ENCODE results near the gene CD8B. TPM values are rescaled to one million over a fixed set of nuclear protein-coding genes. Genes with fewer than 3 reads are reported as not detected.

Gene CD8B
- total and polyA plus RNA-seq, 2 of the 13 experiments (the other 11 are each of a cell fraction or from before 2014, with no cell fraction given), result 0.04 TPM; not detected in 1

DNA sequence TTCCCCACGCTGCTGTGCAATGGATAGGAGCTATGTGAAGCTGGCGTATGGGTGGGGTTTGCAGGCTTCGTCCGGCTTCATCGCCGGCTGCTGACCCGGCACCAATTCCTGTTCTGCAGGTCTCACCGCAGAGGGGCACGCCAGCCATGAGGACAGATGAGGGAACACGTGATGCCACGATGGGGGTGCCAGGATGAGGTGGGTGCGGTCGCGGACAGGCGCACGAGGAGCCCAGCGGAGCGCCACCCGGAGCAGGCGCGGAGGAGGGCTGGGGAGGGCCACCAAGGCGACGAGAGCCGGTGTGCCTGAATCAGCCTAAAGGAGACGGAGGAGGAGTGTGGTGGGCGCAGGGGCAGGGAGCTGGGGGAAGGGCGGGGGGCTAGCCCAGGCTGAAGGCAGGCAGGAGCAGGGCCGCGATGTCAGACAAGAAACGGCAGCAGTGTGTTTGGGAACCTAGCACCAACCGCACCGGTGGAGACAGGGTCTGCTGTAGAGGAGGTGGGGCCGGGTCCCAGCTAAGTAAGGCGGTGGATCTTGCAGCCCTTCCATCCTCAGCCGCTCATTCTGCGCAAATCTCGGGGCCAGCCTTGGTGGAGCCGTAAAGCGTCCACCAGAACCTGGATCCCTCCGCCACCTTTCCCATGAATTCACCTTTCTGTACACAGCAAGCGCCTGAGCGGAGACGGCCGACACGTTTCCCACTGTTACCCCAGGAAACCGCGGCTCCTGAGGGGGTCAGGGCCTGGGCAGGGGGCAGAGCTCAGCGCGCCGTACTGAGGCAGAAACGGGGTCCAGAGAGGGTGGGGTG lies 54.0 kb downstream of the CD8B start (continued):
- TF ChIP-seq ZNF256 (CRISPR knock-in tag; conservative IDR thresholded peaks at IDR 0.05), result no peak
- TF ChIP-seq ATF7-NPFF (CRISPR knock-in tag; IDR thresholded peaks at IDR 0.05; ENCODE audit: low read depth), result peak; percentile 67; the same call in 1 of the 2 replicates
- TF ChIP-seq SRY (CRISPR knock-in tag; IDR thresholded peaks at IDR 0.05), result no peak; the same call in 1 of the 2 replicates
- no peak for TF ChIP-seq ZSCAN9 (CRISPR knock-in tag; IDR thresholded peaks at IDR 0.05; ENCODE audit: borderline replicate concordance)
- TF ChIP-seq, protein P1, sequence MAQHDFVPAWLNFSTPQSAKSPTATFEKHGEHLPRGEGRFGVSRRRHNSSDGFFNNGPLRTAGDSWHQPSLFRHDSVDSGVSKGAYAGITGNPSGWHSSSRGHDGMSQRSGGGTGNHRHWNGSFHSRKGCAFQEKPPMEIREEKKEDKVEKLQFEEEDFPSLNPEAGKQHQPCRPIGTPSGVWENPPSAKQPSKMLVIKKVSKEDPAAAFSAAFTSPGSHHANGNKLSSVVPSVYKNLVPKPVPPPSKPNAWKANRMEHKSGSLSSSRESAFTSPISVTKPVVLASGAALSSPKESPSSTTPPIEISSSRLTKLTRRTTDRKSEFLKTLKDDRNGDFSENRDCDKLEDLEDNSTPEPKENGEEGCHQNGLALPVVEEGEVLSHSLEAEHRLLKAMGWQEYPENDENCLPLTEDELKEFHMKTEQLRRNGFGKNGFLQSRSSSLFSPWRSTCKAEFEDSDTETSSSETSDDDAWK (CRISPR knock-in tag; IDR thresholded peaks at IDR 0.05), result no peak
- TF ChIP-seq, protein P2, sequence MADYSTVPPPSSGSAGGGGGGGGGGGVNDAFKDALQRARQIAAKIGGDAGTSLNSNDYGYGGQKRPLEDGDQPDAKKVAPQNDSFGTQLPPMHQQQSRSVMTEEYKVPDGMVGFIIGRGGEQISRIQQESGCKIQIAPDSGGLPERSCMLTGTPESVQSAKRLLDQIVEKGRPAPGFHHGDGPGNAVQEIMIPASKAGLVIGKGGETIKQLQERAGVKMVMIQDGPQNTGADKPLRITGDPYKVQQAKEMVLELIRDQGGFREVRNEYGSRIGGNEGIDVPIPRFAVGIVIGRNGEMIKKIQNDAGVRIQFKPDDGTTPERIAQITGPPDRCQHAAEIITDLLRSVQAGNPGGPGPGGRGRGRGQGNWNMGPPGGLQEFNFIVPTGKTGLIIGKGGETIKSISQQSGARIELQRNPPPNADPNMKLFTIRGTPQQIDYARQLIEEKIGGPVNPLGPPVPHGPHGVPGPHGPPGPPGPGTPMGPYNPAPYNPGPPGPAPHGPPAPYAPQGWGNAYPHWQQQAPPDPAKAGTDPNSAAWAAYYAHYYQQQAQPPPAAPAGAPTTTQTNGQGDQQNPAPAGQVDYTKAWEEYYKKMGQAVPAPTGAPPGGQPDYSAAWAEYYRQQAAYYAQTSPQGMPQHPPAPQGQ (CRISPR knock-in tag; IDR thresholded peaks at IDR 0.05; ENCODE audit: borderline replicate concordance), result no peak
- peak; percentile 93 for TF ChIP-seq HNRNPLL (IDR thresholded peaks at IDR 0.05; ENCODE audit: low read depth, low read length, poor library complexity, severe bottlenecking)
- TF ChIP-seq GZF1 (CRISPR knock-in tag; IDR thresholded peaks at IDR 0.05), result 0 out of 2 replicates have a peak, but pooled peaks have one; percentile 67
- TF ChIP-seq, protein P3, sequence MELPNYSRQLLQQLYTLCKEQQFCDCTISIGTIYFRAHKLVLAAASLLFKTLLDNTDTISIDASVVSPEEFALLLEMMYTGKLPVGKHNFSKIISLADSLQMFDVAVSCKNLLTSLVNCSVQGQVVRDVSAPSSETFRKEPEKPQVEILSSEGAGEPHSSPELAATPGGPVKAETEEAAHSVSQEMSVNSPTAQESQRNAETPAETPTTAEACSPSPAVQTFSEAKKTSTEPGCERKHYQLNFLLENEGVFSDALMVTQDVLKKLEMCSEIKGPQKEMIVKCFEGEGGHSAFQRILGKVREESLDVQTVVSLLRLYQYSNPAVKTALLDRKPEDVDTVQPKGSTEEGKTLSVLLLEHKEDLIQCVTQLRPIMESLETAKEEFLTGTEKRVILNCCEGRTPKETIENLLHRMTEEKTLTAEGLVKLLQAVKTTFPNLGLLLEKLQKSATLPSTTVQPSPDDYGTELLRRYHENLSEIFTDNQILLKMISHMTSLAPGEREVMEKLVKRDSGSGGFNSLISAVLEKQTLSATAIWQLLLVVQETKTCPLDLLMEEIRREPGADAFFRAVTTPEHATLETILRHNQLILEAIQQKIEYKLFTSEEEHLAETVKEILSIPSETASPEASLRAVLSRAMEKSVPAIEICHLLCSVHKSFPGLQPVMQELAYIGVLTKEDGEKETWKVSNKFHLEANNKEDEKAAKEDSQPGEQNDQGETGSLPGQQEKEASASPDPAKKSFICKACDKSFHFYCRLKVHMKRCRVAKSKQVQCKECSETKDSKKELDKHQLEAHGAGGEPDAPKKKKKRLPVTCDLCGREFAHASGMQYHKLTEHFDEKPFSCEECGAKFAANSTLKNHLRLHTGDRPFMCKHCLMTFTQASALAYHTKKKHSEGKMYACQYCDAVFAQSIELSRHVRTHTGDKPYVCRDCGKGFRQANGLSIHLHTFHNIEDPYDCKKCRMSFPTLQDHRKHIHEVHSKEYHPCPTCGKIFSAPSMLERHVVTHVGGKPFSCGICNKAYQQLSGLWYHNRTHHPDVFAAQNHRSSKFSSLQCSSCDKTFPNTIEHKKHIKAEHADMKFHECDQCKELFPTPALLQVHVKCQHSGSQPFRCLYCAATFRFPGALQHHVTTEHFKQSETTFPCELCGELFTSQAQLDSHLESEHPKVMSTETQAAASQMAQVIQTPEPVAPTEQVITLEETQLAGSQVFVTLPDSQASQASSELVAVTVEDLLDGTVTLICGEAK (IDR thresholded peaks at IDR 0.05), result no peak
- TF ChIP-seq, protein P3 (CRISPR knock-in tag; IDR thresholded peaks at IDR 0.05), result no peak
- TF ChIP-seq ZNF207 (IDR thresholded peaks at IDR 0.05; ENCODE audit: borderline replicate concordance), result no peak
- TF ChIP-seq ZFY (CRISPR knock-in tag; IDR thresholded peaks at IDR 0.05), result peak; percentile 2; the same call in 1 of the 2 replicates
- TF ChIP-seq, protein P4, sequence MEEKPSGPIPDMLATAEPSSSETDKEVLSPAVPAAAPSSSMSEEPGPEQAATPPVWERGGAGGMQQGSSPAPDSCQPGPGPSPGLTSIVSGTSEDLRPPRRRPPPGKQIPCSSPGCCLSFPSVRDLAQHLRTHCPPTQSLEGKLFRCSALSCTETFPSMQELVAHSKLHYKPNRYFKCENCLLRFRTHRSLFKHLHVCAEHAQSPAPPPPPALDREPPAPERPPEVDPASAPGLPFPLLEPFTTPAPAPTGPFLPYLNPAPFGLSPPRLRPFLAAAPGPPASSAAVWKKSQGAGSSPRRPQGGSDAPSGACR (CRISPR knock-in tag; IDR thresholded peaks at IDR 0.05), result peak; percentile 75
- no peak for TF ChIP-seq ZNF674 (CRISPR knock-in tag; IDR thresholded peaks at IDR 0.05; ENCODE audit: low read depth)
- TF ChIP-seq, protein P5, sequence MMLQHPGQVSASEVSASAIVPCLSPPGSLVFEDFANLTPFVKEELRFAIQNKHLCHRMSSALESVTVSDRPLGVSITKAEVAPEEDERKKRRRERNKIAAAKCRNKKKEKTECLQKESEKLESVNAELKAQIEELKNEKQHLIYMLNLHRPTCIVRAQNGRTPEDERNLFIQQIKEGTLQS (CRISPR knock-in tag; IDR thresholded peaks at IDR 0.05), result 0 out of 2 replicates have a peak, but pooled peaks have one; percentile 7
